ENCODE data around the gene SEPTIN8.

DNA sequence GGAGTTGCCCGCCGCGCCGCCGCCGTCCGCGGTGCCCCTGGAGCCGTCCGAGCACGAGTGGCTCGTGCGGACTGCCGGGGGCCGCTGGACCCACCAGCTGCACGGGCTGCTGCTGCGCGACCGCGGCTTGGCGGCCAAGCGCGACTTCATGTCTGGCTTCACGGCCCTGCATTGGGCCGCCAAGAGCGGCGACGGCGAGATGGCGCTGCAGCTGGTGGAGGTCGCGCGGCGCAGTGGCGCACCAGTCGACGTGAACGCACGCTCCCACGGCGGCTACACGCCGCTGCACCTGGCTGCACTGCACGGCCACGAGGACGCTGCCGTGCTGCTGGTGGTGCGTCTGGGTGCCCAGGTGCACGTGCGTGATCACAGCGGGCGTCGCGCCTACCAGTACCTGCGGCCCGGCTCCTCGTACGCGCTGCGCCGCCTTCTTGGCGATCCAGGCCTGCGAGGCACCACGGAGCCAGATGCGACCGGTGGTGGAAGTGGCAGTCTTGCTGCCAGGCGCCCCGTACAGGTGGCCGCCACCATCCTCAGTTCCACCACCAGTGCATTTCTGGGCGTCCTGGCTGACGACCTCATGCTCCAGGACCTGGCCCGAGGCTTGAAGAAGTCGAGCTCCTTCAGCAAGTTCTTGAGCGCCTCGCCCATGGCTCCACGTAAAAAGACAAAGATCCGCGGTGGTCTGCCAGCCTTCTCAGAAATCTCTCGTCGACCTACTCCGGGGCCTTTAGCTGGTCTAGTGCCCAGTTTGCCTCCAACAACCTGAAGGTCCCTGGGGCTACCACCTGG is 37.7 kb upstream of the SEPTIN8 start:
- TF ChIP-seq, protein P1, sequence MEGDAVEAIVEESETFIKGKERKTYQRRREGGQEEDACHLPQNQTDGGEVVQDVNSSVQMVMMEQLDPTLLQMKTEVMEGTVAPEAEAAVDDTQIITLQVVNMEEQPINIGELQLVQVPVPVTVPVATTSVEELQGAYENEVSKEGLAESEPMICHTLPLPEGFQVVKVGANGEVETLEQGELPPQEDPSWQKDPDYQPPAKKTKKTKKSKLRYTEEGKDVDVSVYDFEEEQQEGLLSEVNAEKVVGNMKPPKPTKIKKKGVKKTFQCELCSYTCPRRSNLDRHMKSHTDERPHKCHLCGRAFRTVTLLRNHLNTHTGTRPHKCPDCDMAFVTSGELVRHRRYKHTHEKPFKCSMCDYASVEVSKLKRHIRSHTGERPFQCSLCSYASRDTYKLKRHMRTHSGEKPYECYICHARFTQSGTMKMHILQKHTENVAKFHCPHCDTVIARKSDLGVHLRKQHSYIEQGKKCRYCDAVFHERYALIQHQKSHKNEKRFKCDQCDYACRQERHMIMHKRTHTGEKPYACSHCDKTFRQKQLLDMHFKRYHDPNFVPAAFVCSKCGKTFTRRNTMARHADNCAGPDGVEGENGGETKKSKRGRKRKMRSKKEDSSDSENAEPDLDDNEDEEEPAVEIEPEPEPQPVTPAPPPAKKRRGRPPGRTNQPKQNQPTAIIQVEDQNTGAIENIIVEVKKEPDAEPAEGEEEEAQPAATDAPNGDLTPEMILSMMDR (IDR thresholded peaks at IDR 0.05), result no peak
- no peak for TF ChIP-seq POLR2A (IDR thresholded peaks at IDR 0.05)
